ENCODE data around the gene OR1A2.
"Not testable (repeated sequence)": the region's sequence is repeated elsewhere in the genome, so short reads cannot be mapped to it uniquely, and the experiment has no call there.

OR1A2 gene, protein sequence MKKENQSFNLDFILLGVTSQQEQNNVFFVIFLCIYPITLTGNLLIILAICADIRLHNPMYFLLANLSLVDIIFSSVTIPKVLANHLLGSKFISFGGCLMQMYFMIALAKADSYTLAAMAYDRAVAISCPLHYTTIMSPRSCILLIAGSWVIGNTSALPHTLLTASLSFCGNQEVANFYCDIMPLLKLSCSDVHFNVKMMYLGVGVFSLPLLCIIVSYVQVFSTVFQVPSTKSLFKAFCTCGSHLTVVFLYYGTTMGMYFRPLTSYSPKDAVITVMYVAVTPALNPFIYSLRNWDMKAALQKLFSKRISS

DNA sequence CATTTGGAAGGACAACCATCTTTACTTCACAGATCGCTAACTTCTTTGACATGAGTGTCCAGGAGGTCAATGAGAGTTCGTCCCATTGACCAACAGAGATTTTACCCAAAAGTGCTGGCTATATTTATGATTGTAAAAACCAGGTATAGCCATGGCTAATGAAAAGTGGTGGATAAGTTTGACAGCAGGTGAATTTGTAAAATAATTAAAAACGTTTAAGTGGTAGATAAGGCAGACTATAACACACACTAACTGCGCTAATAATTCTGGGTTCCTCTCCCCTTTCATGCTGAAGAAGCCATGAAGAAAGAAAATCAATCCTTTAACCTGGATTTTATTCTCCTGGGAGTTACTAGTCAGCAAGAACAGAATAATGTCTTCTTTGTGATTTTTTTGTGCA is at the start of gene OR1A2:
Gene OR1A2 (plus strand): TSS at position 301 of the 400 bp plus-strand sequence. CDS start 0 bp downstream, at position 301.
- no peak for DNase-seq (ENCODE audit: low spot score)

DNA sequence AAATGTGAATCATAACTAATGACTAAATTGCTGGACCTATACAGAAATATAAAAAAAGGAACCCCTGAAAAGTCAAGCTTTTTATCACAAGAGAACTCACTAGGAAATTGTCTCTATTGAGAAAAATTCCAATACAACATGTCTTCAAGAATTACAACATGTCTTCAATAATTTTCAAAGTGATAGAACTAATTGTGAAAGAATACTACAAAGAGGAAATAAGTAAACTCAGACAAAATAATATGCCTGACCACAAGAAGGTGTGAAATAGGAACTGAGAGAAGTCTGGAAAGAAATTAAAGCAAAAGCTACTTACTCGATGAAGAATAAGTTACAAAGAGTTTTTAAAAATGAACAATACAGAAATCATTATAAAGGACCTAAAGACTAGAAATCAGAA is 40.1 kb upstream of the OR1A2 start:
- DNase-seq (ENCODE audit: low spot score), result no peak

DNA sequence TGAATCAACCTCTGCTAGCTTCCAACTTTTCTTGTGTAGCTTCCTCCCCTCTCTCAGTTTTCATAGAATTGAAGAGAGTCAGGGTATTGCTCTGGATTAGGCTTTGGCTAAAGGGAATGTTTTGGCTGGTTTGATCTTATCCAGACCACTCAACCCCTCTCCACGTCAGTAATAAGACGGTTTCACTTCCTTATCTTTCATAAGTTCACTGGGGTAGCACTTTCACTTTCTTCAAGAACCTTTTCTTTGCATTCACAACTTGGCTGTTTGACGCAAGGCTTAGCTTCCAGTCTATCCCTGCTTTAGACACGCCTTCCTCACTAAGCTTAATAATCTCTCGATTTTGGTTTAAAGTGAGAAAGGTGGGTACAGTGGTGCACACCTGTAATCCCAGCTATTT is 29.7 kb upstream of the OR1A2 start:
- DNase-seq (ENCODE audit: low spot score), result no peak

DNA sequence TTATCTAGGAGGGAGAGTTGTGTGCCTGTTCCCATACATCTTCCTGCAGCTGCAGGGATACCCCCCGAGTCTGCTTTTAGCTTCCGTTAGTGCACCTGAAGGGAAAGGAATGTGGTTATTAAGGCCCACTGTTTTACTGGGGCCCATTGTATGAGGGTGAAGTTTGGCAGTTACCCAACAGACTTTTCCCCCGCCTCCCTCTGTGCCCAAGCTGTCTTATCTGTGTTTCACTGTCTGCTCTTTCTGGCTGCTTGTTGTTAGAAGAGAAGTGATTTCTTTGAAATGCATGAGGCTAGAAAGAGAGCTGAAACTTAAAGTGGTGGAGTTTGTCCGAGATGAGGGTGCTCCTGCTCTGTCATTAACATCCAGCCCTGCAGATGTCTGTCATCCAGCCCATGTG is 7.4 kb upstream of the OR1A2 start:
- DNase-seq (ENCODE audit: low spot score), result no peak

DNA sequence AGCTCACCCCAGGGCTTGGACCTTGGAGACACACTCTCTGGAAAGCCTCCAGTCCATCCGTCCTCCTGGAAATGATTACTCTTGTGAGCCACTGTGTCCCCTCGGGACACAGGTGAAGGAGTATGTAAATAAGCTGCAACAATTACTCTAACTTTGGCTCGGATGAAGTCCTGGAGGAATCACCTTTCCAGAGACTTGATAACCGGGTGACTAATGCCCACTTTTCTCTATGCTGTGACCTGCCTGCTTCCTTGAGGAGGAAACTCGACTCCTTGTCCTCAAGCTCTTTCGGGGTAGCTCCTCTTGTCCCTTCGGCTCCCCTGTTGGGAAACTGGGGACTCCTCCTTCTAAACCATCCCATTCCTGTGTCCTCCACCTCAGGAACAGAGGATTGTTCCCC is 10.0 kb downstream of the OR1A2 start, which contains the start of gene OR1A1:
Gene OR1A1 (plus strand): TSS at position 301 of the 400 bp plus-strand sequence. CDS start 7,954 bp downstream, outside the sequence.
- DNase-seq (ENCODE audit: low spot score), result no peak

DNA sequence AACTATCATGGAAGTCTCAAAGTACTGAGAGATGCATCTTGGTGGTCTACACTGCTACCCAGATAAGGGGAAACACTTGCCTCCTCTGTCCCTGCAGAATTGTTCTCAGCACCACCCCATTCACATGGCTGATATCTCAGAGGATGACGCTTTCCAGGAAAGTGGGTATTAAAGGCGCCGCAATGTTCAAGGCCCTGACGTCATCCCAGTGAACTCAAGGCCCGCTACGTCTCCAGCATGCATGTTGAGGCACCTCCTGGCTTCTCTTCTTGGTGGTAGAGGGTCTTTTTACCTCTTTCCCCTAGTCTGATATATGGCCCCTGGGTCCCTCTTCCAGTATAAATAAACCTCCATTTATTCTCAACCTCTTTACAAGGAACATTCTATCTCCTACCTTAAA is 11.2 kb downstream of the OR1A2 start:
- DNase-seq (ENCODE audit: low spot score), result no peak

DNA sequence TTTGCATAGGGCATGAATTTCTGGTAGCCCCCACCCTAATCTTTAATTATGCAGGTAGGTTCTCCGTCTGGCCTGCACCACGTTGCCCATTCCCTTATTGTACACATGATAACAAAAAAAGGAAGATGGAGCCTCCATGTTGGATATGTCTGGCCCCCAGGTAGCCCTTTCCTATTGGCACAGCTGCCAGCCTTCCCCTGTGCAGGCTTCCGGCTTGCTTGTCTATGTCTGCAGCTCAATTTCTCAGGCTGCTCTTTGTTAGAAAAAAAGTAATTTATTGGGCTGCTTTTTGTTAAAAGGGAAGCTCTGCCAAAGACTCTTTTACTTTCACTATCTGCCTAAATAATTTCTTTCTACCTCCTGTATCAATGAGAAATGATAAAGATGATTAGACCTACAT is 15.7 kb downstream of the OR1A2 start:
- no peak for DNase-seq (ENCODE audit: low spot score)

DNA sequence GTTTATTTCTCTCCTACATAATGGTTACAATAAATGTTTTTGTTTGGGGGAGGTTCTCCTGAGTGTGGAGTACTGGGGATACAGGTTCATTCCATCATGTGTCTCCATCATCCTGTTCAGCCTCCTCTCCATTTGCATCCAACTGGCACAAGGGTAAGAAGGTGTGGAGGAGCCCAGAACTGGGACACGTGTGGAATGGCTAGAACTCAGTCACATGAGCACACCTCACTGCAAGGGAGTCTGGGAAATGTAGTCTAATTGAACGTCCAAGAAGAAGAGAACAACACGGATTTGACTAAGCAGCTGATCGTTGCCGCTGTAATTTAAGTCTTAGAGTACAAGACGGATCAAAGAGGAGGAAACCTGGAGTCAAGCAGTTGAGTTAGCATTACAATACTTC is 16.3 kb downstream of the OR1A2 start:
- DNase-seq (ENCODE audit: low spot score), result no peak

DNA sequence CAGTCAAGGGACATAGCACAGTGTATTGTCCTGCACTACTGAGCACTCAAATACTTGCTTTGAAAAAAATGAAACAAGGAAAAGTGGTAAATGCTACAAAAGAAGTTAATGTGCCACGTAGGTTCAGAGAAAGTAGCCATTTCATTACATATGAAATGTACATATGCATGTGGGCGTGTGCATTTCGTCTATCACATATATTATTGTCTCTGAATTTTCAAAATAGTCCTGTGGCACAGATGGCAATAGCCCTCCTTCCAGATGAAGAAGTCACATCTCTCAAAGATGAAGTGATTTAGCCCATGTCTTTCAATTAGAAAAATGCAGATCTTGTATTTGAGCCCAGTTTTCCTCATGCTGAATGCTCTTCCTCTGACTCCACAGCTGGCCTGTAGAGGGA is 22.7 kb downstream of the OR1A2 start:
- DNase-seq (ENCODE audit: low spot score), result not testable (repeated sequence)

DNA sequence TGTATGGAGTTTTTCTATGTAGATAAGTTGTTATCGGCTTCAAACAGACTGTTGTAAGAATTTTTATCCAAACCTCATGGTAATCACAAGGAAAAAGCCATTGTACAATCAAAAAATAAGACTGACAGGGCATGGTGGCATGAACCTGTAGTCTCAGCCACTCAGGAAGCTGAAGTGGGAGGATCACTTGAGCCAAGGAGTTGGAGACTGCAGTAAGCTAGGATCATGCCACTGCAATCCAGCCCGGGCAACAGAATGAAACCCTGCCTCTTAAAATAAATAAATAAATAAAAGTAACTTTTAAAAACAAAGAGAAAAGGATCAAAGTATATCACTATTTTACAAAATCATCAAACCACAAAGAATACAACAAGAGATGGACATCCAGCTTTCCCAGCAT is 24.5 kb downstream of the OR1A2 start:
- DNase-seq (ENCODE audit: low spot score), result no peak

DNA sequence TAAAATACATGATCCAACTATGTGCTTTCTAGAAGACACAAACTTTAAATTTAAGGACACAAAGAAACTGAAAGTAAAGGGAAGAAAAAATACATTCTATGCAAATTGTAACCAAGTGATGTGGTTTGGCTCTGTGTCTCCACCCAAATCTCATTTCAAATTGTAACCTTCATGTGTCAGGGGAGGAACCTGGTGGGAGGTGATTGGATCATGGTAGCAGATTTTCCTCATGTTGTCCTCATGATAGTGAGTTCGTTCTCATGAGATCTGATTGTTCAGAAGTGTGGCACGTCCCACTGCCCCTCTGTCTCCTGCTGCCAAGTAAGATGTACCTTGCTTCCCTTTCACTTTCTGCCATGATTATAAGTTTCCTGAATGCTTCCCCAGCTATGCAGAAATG is 25.2 kb downstream of the OR1A2 start:
- DNase-seq (ENCODE audit: low spot score), result no peak

DNA sequence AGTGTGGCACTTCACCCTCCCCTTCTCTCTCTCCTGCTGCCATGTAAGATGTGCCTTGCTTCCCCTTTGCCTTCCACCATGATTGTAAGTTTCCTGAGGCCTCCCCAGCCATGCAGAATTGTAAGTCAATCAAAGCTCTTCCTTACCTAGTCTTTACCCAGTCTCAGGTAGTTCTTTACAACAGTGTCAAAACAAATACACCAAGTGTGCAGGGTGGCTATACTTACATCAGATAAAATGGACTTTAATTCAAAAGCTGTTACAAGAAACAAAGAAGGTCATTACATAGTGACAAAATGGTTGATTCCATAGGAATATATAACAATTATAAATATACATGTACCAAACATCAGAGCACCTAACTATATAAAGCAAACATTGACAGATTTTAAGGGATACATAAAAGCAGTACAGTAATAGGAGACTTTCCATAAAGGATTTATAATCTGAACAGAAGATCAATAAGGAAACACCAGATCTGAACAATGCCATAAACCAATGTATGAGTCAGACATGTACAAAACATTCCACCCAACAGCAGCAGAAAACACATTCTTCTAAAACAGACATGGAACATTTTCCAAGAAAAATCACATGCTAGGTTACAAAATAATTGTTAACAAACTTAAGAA is 27.5 kb downstream of the OR1A2 start:
- DNase-seq (ENCODE audit: low spot score), result not testable (repeated sequence)

DNA sequence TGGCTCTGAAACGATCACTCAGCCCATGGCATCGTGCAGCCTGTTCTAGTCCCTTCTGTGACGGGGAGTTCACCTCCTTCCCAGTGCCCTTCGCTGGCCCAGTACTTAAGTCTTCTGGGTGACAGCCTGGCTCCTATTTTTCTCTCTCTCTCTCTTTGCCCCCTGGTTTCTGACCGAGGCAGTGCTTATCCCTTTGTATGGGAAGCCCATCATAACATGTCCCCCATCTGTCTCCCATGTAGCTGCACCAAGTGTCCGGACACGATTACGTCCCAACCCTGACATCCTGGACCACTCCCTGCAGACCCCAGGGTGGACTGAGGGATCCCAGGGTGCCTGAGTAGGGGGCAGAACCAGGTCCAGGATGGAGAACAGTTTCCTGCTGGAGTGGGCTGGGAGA is 35.0 kb downstream of the OR1A2 start:
- DNase-seq (ENCODE audit: low spot score), result not testable (repeated sequence)

DNA sequence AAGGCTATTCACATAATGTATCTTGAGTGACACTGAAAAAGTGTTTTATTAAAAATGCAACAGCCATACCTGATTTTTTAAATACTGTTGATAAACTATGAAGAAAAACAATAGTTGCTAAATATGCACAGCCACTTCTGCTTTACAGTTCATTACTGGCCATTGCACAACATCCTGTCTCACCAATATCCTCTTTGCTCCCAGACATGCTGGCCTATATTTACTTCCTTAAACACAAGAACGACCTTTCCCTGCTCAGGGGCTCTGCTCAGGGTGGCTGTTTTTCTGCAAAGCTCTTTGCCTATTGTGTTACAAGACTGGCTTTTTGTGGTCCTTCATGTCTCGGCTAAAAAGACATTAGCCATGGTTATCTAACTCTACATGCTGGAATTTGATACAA is 41.4 kb downstream of the OR1A2 start:
- DNase-seq (ENCODE audit: low spot score), result not testable (repeated sequence)

DNA sequence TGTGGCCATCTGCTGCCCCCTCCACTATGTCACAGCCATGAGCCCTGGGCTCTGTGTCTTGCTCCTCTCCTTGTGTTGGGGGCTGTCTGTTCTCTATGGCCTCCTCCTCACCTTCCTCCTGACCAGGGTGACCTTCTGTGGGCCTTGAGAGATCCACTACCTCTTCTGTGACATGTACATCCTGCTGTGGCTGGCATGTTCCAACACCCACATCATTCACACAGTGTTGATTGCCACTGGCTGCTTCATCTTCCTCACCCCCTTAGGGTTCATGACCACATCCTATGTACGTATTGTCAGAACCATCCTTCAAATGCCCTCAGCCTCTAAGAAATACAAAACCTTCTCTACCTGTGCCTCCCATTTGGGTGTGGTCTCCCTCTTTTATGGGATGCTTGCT is 43.7 kb downstream of the OR1A2 start:
- not testable (repeated sequence) for DNase-seq (ENCODE audit: low spot score)

DNA sequence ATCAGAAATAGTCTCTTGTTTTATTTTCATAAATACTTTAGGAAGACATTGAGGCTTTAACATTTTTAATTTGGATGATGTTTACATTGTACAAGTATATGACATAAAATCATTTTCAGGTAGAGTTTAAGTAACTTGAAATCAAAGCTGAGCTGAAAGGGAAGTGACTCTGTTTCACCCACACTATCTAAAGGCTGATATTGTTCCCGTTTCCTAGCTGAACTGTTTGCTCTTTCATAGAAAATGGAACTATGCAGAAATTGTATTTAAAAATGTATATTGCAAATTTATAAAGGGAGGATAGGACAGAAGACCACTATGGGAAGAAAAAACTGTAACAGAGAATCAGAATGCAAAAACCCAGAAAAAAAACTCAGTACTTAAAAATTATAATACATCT is 47.5 kb downstream of the OR1A2 start:
- not testable (repeated sequence) for DNase-seq (ENCODE audit: low spot score)

All from left forelimb (tissue), 1 donor.